Caco-2 (cell line): ENCODE results near the gene MRPL49. TPM values are rescaled to one million over a fixed set of nuclear protein-coding genes. Genes with fewer than 3 reads are reported as not detected.

Source experiments
- BruUV-seq: library from RNA; stranded (reverse); fragments of 400-500 nt; replicated peaks from 2 replicates; lab custom pipeline; 2021; lab: Mats Ljungman, UMichigan
- CTCF ChIA-PET: fragments of 300-600 bp; sonication (Branson Sonifier 250); formaldehyde crosslinking; loops from one replicate; lab custom pipeline; 2022; ENCODE audit warnings: antibody characterized with exemption; lab: Charles Lee
- POLR2A ChIA-PET: fragments of 300-600 bp; sonication (Branson Sonifier 250); formaldehyde crosslinking; loops from one replicate; lab custom pipeline; 2022; ENCODE audit warnings: antibody characterized with exemption; lab: Charles Lee
- DNase-seq, 2 experiments: peaks; one replicate each; pipeline versions ENCODE4 v3.0.0 to v3.0.0-alpha.2; 2020 to 2022
- H3K27me3 ChIP-seq: replicated peaks from 2 replicates; pipeline ENCODE4 v1.6.0; 2011; ENCODE audit warnings: low read length; ENCODE audit not compliant: control insufficient read depth, insufficient read depth
- H3K36me3 ChIP-seq: 2 replicates; pipeline ENCODE4 v1.5.1; 2011; ENCODE audit warnings: low read length; ENCODE audit not compliant: control insufficient read depth, insufficient read depth
- H3K4me1 ChIP-seq: fragments of 250-450 bp; sonication (Bioruptor Pico); 2 replicates; pipeline ENCODE4 v1.5.1; 2020; ENCODE audit warnings: mild to moderate bottlenecking
- H3K4me3 ChIP-seq: 2 replicates; pipeline ENCODE4 v1.5.1; 2011; ENCODE audit warnings: low read depth, mild to moderate bottlenecking, control low read depth, low read length
- H3K9me3 ChIP-seq: fragments of 250-450 bp; sonication (Bioruptor Pico); 2 replicates; pipeline ENCODE4 v1.5.1; 2020; ENCODE audit warnings: mild to moderate bottlenecking, moderate library complexity
- H3K27ac Mint-ChIP-seq: one replicate; pipeline ENCODE4 v1.8.0; 2022; ENCODE audit warnings: mixed read lengths; ENCODE audit not compliant: unreplicated experiment
- H3K27me3 Mint-ChIP-seq: one replicate; pipeline ENCODE4 v1.8.0; 2022; ENCODE audit warnings: mixed read lengths; ENCODE audit not compliant: insufficient read depth, unreplicated experiment
- H3K36me3 Mint-ChIP-seq: one replicate; pipeline ENCODE4 v1.8.0; 2022; ENCODE audit warnings: mild to moderate bottlenecking, mixed read lengths; ENCODE audit not compliant: insufficient read depth, unreplicated experiment
- H3K4me1 Mint-ChIP-seq: one replicate; pipeline ENCODE4 v1.8.0; 2022; ENCODE audit warnings: low read depth, mixed read lengths; ENCODE audit not compliant: unreplicated experiment
- H3K4me3 Mint-ChIP-seq: one replicate; pipeline ENCODE4 v1.8.0; 2022; ENCODE audit warnings: mild to moderate bottlenecking, moderate library complexity, mixed read lengths; ENCODE audit not compliant: unreplicated experiment
- H3K9me3 Mint-ChIP-seq: one replicate; pipeline ENCODE4 v1.8.0; 2022; ENCODE audit warnings: mixed read lengths; ENCODE audit not compliant: unreplicated experiment
- CTCF ChIP-seq, 2 experiments: fragments of 200-600 bp in 1 of 2; IDR thresholded peaks; 1 replicate in 1 of 2; 2 replicates in 1 of 2; pipeline versions ENCODE4 v1.5.1 to v1.8.0; 2011 to 2022; ENCODE audit warnings: antibody characterized with exemption in 1 of 2, control low read depth in 1 of 2, inconsistent platforms in 1 of 2, low read depth in 1 of 2, low read length in 1 of 2, mild to moderate bottlenecking in 1 of 2, moderate library complexity in 1 of 2; ENCODE audit not compliant: insufficient read depth in 1 of 2, severe bottlenecking in 1 of 2, unreplicated experiment in 1 of 2
- intact Hi-C: fragments of 100-400 bp; cut with micrococcal nuclease; formaldehyde crosslinking; loops from one replicate; pipeline ENCODE4 v1.10.0; 2022; ENCODE audit not compliant: unreplicated experiment
- total RNA-seq: library from RNA; stranded (reverse); gene quantifications from 2 replicates; pipeline ENCODE4 v1.2.3, GENCODE V29; 2022

Gene MRPL49
- total RNA-seq, 1 experiment from 2014 or later: 95.1 TPM

- no peak overlapping the region for H3K4me3 ChIP-seq
- CTCF ChIA-PET: no interaction called here
- TF ChIP-seq CTCF (IDR thresholded peaks at IDR 0.05; ENCODE audit: insufficient read depth in 1 of 2, low read depth in 1 of 2, low read length in 1 of 2, severe bottlenecking in 1 of 2, unreplicated experiment in 1 of 2): no peak
- H3K4me1 ChIP-seq: no peaks in the 10 kb centered on the region
- DNase-seq: no peak
- no peaks in the 10 kb centered on the region for H3K9me3 ChIP-seq
- H3K36me3 ChIP-seq: no peaks in the 10 kb centered on the region
- no peaks in the 10 kb centered on the region for H3K9me3 Mint-ChIP-seq
- no peaks in the 10 kb centered on the region; the same call in 1 of the 2 replicates for H3K27me3 ChIP-seq
- intact Hi-C loops: no loop called here
- no peak overlapping the region for H3K4me3 Mint-ChIP-seq
- POLR2A ChIA-PET: no interaction called here
- H3K4me1 Mint-ChIP-seq: peaks cover 6% of the 10 kb centered on the region
- BruUV-seq: no TSS peak
- H3K36me3 Mint-ChIP-seq: no peaks in the 10 kb centered on the region
- no peaks in the 10 kb centered on the region for H3K27me3 Mint-ChIP-seq
- no peak overlapping the region for H3K27ac Mint-ChIP-seq
Measured at GRCh38 chr11:65156256-65156655, 34.1 kb downstream of the MRPL49 start.

GRCh38 chr11:65156926-65157325 lies 34.8 kb downstream of the MRPL49 start:
- Histone ChIP-seq H3K27me3 (no peaks in the 10 kb centered on the region; the same call in 1 of the 2 replicates), H3K4me3 (no peak overlapping the region), H3K9me3 (no peaks in the 10 kb centered on the region), H3K36me3 (no peaks in the 10 kb centered on the region), H3K4me1 (no peaks in the 10 kb centered on the region)
- Mint-ChIP-seq H3K9me3 (no peaks in the 10 kb centered on the region), H3K27ac (no peak overlapping the region), H3K27me3 (no peaks in the 10 kb centered on the region), H3K4me1 (peaks cover 6% of the 10 kb centered on the region), H3K4me3 (no peak overlapping the region), H3K36me3 (no peaks in the 10 kb centered on the region)
- POLR2A ChIA-PET: no interaction called here
- TF ChIP-seq CTCF (IDR thresholded peaks at IDR 0.05; ENCODE audit: insufficient read depth in 1 of 2, low read depth in 1 of 2, low read length in 1 of 2, severe bottlenecking in 1 of 2, unreplicated experiment in 1 of 2): no peak
- CTCF ChIA-PET: no interaction called here
- no TSS peak for BruUV-seq
- intact Hi-C loops: no loop called here
- DNase-seq: no peak

GRCh38 chr11:65157336-65157735 lies 35.2 kb downstream of the MRPL49 start:
- H3K27me3 ChIP-seq: no peaks in the 10 kb centered on the region
- Mint-ChIP-seq H3K27me3 (no peaks in the 10 kb centered on the region), H3K4me1 (peaks cover 6% of the 10 kb centered on the region), H3K4me3 (no peak overlapping the region), H3K27ac (no peak overlapping the region), H3K9me3 (no peaks in the 10 kb centered on the region), H3K36me3 (no peaks in the 10 kb centered on the region)
- CTCF ChIA-PET: no interaction called here
- POLR2A ChIA-PET: no interaction called here
- no peaks in the 10 kb centered on the region for H3K9me3 ChIP-seq
- intact Hi-C loops: no loop called here
- BruUV-seq: no TSS peak
- no peaks in the 10 kb centered on the region for H3K36me3 ChIP-seq
- DNase-seq: no peak
- no peaks in the 10 kb centered on the region for H3K4me1 ChIP-seq
- H3K4me3 ChIP-seq: no peak overlapping the region
- no peak for TF ChIP-seq CTCF (IDR thresholded peaks at IDR 0.05; ENCODE audit: insufficient read depth in 1 of 2, low read depth in 1 of 2, low read length in 1 of 2, severe bottlenecking in 1 of 2, unreplicated experiment in 1 of 2)
